H1 (cell line): ENCODE results near the gene CD248. TPM values are rescaled to one million over a fixed set of nuclear protein-coding genes. Genes with fewer than 3 reads are reported as not detected.

Experiments
- CTCF ChIA-PET: fragments of 300-600 bp; sonication (Branson Sonifier 250); formaldehyde crosslinking; loops from one replicate; lab custom pipeline; 2021; ENCODE audit not compliant: partially characterized antibody; lab: Charles Lee
- POLR2A ChIA-PET: fragments of 300-600 bp; sonication (Branson Sonifier 250); formaldehyde crosslinking; loops from one replicate; lab custom pipeline; 2021; ENCODE audit warnings: inconsistent platforms; ENCODE audit not compliant: partially characterized antibody; lab: Charles Lee
- DNase-seq, 2 experiments: peaks; one replicate each; pipeline versions ENCODE4 v3.0.0 to v3.0.0-alpha.2; 2010 to 2022; ENCODE audit warnings: low spot score in 2 of 2, low read depth in 1 of 2, mixed read lengths in 1 of 2
- FAIRE-seq: peaks from 2 replicates; lab custom pipeline; 2011; peaks lifted over from hg19 to GRCh38; lab: Jason Lieb, UNC
- H2AFZ ChIP-seq: 2 replicates; pipeline ENCODE4 v1.8.1; 2012; ENCODE audit warnings: low read length, inconsistent platforms
- H2AK5ac ChIP-seq: 2 replicates; pipeline ENCODE4 v1.6.1; 2013; ENCODE audit warnings: low read depth, low read length
- H2BK120ac ChIP-seq: replicated peaks from 2 replicates; pipeline ENCODE3; 2013; ENCODE audit warnings: low read depth, low read length, inconsistent platforms
- H2BK12ac ChIP-seq: 2 replicates; pipeline ENCODE4 v1.6.1; 2013; ENCODE audit warnings: low read depth, low read length
- H2BK15ac ChIP-seq: 2 replicates; pipeline ENCODE4 v1.6.1; 2013; ENCODE audit warnings: low read length
- H2BK20ac ChIP-seq: 2 replicates; pipeline ENCODE4 v1.6.1; 2013; ENCODE audit warnings: low read length
- H2BK5ac ChIP-seq: 2 replicates; pipeline ENCODE4 v1.6.1; 2013; ENCODE audit warnings: low read depth, low read length
- H3K14ac ChIP-seq: 2 replicates; pipeline ENCODE4 v1.6.1; 2013; ENCODE audit warnings: inconsistent platforms; ENCODE audit not compliant: insufficient read length
- H3K18ac ChIP-seq: 2 replicates; pipeline ENCODE4 v1.6.1; 2013; ENCODE audit warnings: low read length; ENCODE audit errors: extremely low read depth
- H3K23ac ChIP-seq: 2 replicates; pipeline ENCODE4 v1.6.1; 2013; ENCODE audit warnings: inconsistent platforms; ENCODE audit not compliant: insufficient read length
- H3K23me2 ChIP-seq: 2 replicates; pipeline ENCODE4 v1.6.1; 2013; ENCODE audit warnings: low read depth, low read length
- H3K27ac ChIP-seq: 2 replicates; pipeline ENCODE4 v1.6.1; 2011; ENCODE audit warnings: low read depth, low read length, inconsistent platforms
- H3K27me3 ChIP-seq, 4 experiments: replicated peaks in 1 of 4; 1 replicate in 1 of 4; 2 replicates in 3 of 4; pipeline versions ENCODE4 v1.6.1 to v1.8.1; 2011 to 2013; ENCODE audit warnings: low read length in 3 of 4, mild to moderate bottlenecking in 3 of 4, inconsistent platforms in 2 of 4, mixed read lengths in 2 of 4, moderate library complexity in 1 of 4; ENCODE audit not compliant: control insufficient read depth in 3 of 4, insufficient read depth in 3 of 4; ENCODE audit errors: extremely low read depth in 1 of 4
- H3K36me3 ChIP-seq, 4 experiments: 2 replicates each; pipeline versions ENCODE4 v1.6.1 to v1.8.1; 2011 to 2013; ENCODE audit warnings: mild to moderate bottlenecking in 4 of 4, low read length in 3 of 4, moderate library complexity in 2 of 4, control low read depth in 1 of 4, inconsistent platforms in 1 of 4; ENCODE audit not compliant: insufficient read depth in 4 of 4, control insufficient read depth in 2 of 4
- H3K4ac ChIP-seq: replicated peaks from 2 replicates; pipeline ENCODE3; 2013; ENCODE audit warnings: low read length, low read depth, mixed read lengths, inconsistent platforms; ENCODE audit not compliant: insufficient read length
- H3K4me1 ChIP-seq, 4 experiments: replicated peaks in 1 of 4; 1 replicate in 1 of 4; 2 replicates in 3 of 4; pipeline versions ENCODE4 v1.6.1 to v1.8.1; 2011 to 2013; ENCODE audit warnings: low read length in 3 of 4, inconsistent platforms in 2 of 4, mixed read lengths in 1 of 4; ENCODE audit not compliant: insufficient read depth in 4 of 4, control insufficient read depth in 3 of 4
- H3K4me2 ChIP-seq, 2 experiments: 2 replicates each; pipeline versions ENCODE4 v1.6.1 to v1.8.1; 2011 to 2013; ENCODE audit warnings: low read depth in 2 of 2, low read length in 2 of 2, control low read depth in 1 of 2, inconsistent platforms in 1 of 2, mild to moderate bottlenecking in 1 of 2; ENCODE audit not compliant: insufficient read depth in 1 of 2
- H3K4me3 ChIP-seq, 4 experiments: fragments of 200-600, 300-600 bp in 1 of 4; sonication (generic), shearing (Covaris generic), sonication (Bioruptor Twin) in 1 of 4; 2 replicates each; pipeline versions ENCODE4 v1.5.1 to v1.8.1; 2011 to 2016; ENCODE audit warnings: low read length in 4 of 4, low read depth in 3 of 4, control low read depth in 2 of 4, inconsistent platforms in 2 of 4, mild to moderate bottlenecking in 2 of 4, mixed read lengths in 1 of 4, moderate library complexity in 1 of 4; ENCODE audit not compliant: insufficient read depth in 2 of 4; ENCODE audit errors: extremely low read depth in 1 of 4
- H3K56ac ChIP-seq: replicated peaks from 2 replicates; pipeline ENCODE3; 2013; ENCODE audit warnings: low read depth, mild to moderate bottlenecking, mixed read lengths, low read length, inconsistent platforms; ENCODE audit not compliant: insufficient read length
- H3K79me1 ChIP-seq: 2 replicates; pipeline ENCODE4 v1.6.1; 2013; ENCODE audit warnings: low read depth, low read length, control low read depth
- H3K79me2 ChIP-seq, 2 experiments: 2 replicates each; pipeline versions ENCODE4 v1.6.1 to v1.8.1; 2012 to 2013; ENCODE audit warnings: low read length in 2 of 2, mild to moderate bottlenecking in 2 of 2, inconsistent platforms in 1 of 2; ENCODE audit not compliant: insufficient read depth in 2 of 2, control insufficient read depth in 1 of 2
- H3K9ac ChIP-seq, 4 experiments: replicated peaks in 1 of 4; 1 replicate in 1 of 4; 2 replicates in 3 of 4; pipeline versions ENCODE4 v1.6.1 to v1.8.1; 2011 to 2013; ENCODE audit warnings: low read depth in 3 of 4, low read length in 3 of 4, control low read depth in 2 of 4, mild to moderate bottlenecking in 2 of 4, moderate library complexity in 2 of 4, inconsistent platforms in 1 of 4; ENCODE audit errors: extremely low read depth in 1 of 4
- H3K9me3 ChIP-seq, 2 experiments: 2 replicates each; pipeline versions ENCODE4 v1.6.1 to v1.8.1; 2012 to 2013; ENCODE audit warnings: mild to moderate bottlenecking in 2 of 2, moderate library complexity in 2 of 2, control low read depth in 1 of 2, inconsistent platforms in 1 of 2, low read depth in 1 of 2, low read length in 1 of 2, mixed read lengths in 1 of 2; ENCODE audit not compliant: insufficient read depth in 2 of 2
- H4K20me1 ChIP-seq, 2 experiments: replicated peaks in 1 of 2; 2 replicates each; pipeline versions ENCODE3 to v1.8.1; 2011 to 2013; ENCODE audit warnings: inconsistent platforms in 2 of 2, low read length in 2 of 2, mild to moderate bottlenecking in 1 of 2; ENCODE audit not compliant: insufficient read depth in 2 of 2, control insufficient read depth in 1 of 2
- H4K5ac ChIP-seq: 2 replicates; pipeline ENCODE4 v1.6.1; 2013; ENCODE audit warnings: low read length, low read depth, mixed read lengths, inconsistent platforms; ENCODE audit not compliant: insufficient read length
- H4K8ac ChIP-seq: 2 replicates; pipeline ENCODE4 v1.8.0; 2013; ENCODE audit warnings: mild to moderate bottlenecking, moderate library complexity, low read length, inconsistent platforms; ENCODE audit not compliant: insufficient read depth; ENCODE audit errors: extremely low read depth
- H4K91ac ChIP-seq: replicated peaks from 2 replicates; pipeline ENCODE3; 2013; ENCODE audit warnings: low read length, mixed read lengths, inconsistent platforms; ENCODE audit not compliant: insufficient read length
- CREB1 ChIP-seq: IDR thresholded peaks from 2 replicates; pipeline ENCODE4 v1.6.1; 2012; ENCODE audit warnings: inconsistent platforms
- E2F6 ChIP-seq: IDR thresholded peaks from 2 replicates; pipeline ENCODE4 v1.6.1; 2012; ENCODE audit warnings: inconsistent platforms
- EZH2 ChIP-seq: fragments of 200-600 bp; sonication (generic); IDR thresholded peaks from 2 replicates; pipeline ENCODE4 v1.7.1; 2012; ENCODE audit warnings: low read depth, mild to moderate bottlenecking, moderate library complexity, low read length, inconsistent platforms; ENCODE audit not compliant: severe bottlenecking
- KDM1A ChIP-seq: fragments of 200-600, 300-600 bp; sonication (generic); IDR thresholded peaks from 2 replicates; pipeline ENCODE4 v1.7.1; 2016; ENCODE audit warnings: mild to moderate bottlenecking, low read length, borderline replicate concordance
- MAX ChIP-seq: IDR thresholded peaks from 2 replicates; pipeline ENCODE4 v1.6.1; 2012; ENCODE audit warnings: inconsistent platforms
- RAD21 ChIP-seq, 2 experiments: IDR thresholded peaks in 1 of 2; conservative IDR thresholded peaks in 1 of 2; 2 replicates each; pipeline ENCODE4 v1.6.1; 2011; ENCODE audit warnings: low read depth in 2 of 2, low read length in 2 of 2, improper control_type of control experiment in 1 of 2, inconsistent platforms in 1 of 2, mild to moderate bottlenecking in 1 of 2, moderate library complexity in 1 of 2
- RBBP5 ChIP-seq: IDR thresholded peaks from 2 replicates; pipeline ENCODE4 v1.7.1; 2012; ENCODE audit warnings: low read depth, mild to moderate bottlenecking, inconsistent platforms, low read length, moderate library complexity, borderline replicate concordance
- SP1 ChIP-seq: IDR thresholded peaks from 2 replicates; pipeline ENCODE4 v1.6.1; 2011; ENCODE audit warnings: low read depth, low read length
- SUZ12 ChIP-seq: fragments of 200-600 bp; sonication (generic); IDR thresholded peaks from 2 replicates; pipeline ENCODE4 v1.6.1; 2012; ENCODE audit warnings: mild to moderate bottlenecking, inconsistent platforms, low read length, moderate library complexity, mixed read lengths
- YY1 ChIP-seq: IDR thresholded peaks from 2 replicates; pipeline ENCODE4 v1.6.1; 2011; ENCODE audit warnings: low read depth, mild to moderate bottlenecking, low read length
- WGBS, 2 experiments: shearing (Covaris generic) in 1 of 2; methylation state at CpG; one replicate each; pipeline versions ENCODE4 v1.1.6 to v1.1.7; 2013 to 2015; ENCODE audit warnings: low lambda C conversion rate in 2 of 2, mixed read lengths in 2 of 2, inconsistent platforms in 1 of 2, low coverage in 1 of 2, missing lambda C conversion rate in 1 of 2; ENCODE audit not compliant: insufficient replicate concordance in 2 of 2, insufficient coverage in 1 of 2, insufficient read length in 1 of 2; ENCODE audit errors: extremely low coverage in 1 of 2, missing lambda C conversion rate in 1 of 2; 5-methylcytosine and 5-hydroxymethylcytosine counted together
- polyA plus RNA-seq, 7 experiments: library from polyadenylated mRNA; depleted of rRNA in 3 of 7; stranded (reverse) in 5 of 7; unstranded in 2 of 7; fragments of >200 nt in 5 of 7; fragments of 200-250 nt in 2 of 7; gene quantifications; 1 replicate in 5 of 7; 2 replicates in 1 of 7; 4 replicates in 1 of 7; pipeline versions ENCODE4 v1.2.1 to v1.2.3, GENCODE V29; 2011 to 2013; ENCODE audit warnings: missing spikeins in 2 of 7, mixed read lengths in 2 of 7
- total RNA-seq: library from RNA; stranded (reverse); fragmentation: NEBNext Ultra II Directional; extraction: Animal tissue kit (Norgen Biotek cat#: 25700); gene quantifications from 2 replicates; pipeline ENCODE4 v1.2.1, GENCODE V29; 2021

Gene CD248
- total and polyA plus RNA-seq, 2 of the 8 experiments (the other 6 are each of a cell fraction or from before 2014, with no cell fraction given) = 2.7 to 3.9 TPM

- H2BK12ac ChIP-seq = no peak overlapping the region
- H2AFZ ChIP-seq = no peak overlapping the region
- H2BK15ac ChIP-seq = no peak overlapping the region
- no peak overlapping the region for H3K4ac ChIP-seq
- DNase-seq = peak; percentile 77 to 99
- no peaks in the 10 kb centered on the region; a peak in 1 of 4 replicates for H3K79me2 ChIP-seq
- no peak overlapping the region for H4K5ac ChIP-seq
- H3K4me1 ChIP-seq = peaks cover 0 to 3% (median 0%) of the 10 kb centered on the region in 4 experiments; a peak in 2 of 7 replicates
- 65% methylated on average over 14 of the region's 15 CpGs; no CpG with 5 or more reads in 1 of the 2 experiments for WGBS, 2 experiments
- H2BK5ac ChIP-seq = no peak overlapping the region
- no peaks in the 10 kb centered on the region for H3K23me2 ChIP-seq
- H2BK20ac ChIP-seq = no peak overlapping the region
- FAIRE-seq = no peak
- H3K36me3 ChIP-seq = peaks cover 24 to 57% (median 55%) of the 10 kb centered on the region in 4 experiments
- H2BK120ac ChIP-seq = no peak overlapping the region
- H3K4me2 ChIP-seq = no peak overlapping the region
- no peak overlapping the region for H4K8ac ChIP-seq
- 0 out of 2 replicates have a peak, but pooled peaks cover 2% of the 10 kb centered on the region for H3K79me1 ChIP-seq
- peaks cover 9 to 32% of the 10 kb centered on the region in 2 experiments for H4K20me1 ChIP-seq
- no peak overlapping the region for H3K9ac ChIP-seq
- H3K27me3 ChIP-seq = no peaks in the 10 kb centered on the region
- no peak overlapping the region for H3K18ac ChIP-seq
- no peak overlapping the region for H3K27ac ChIP-seq
- H2AK5ac ChIP-seq = no peak overlapping the region
- H3K4me3 ChIP-seq = no peak overlapping the region
- H3K14ac ChIP-seq = no peak overlapping the region
- POLR2A ChIA-PET = interaction anchor here (0.7 to 28.7 kb wide), 11 partner anchors 4 to 663 kb away, joined by 3 to 487 read pairs (median 4); partner anchors contain the start of genes B4GAT1, BRMS1 and SLC29A2
- H3K56ac ChIP-seq = no peak overlapping the region
- no peak overlapping the region for H4K91ac ChIP-seq
- CTCF ChIA-PET = interaction anchor here (0.6 to 4.4 kb wide), 33 partner anchors 9 to 1541 kb away, joined by 3 to 39 read pairs (median 4); partner anchors contain the start of genes B4GAT1, BRMS1, MRPL11 and NPAS4
- H3K23ac ChIP-seq = no peak overlapping the region
- no peaks in the 10 kb centered on the region for H3K9me3 ChIP-seq
- TF ChIP-seq CREB1 = peak; percentile 44; the same call in 1 of the 2 replicates
- peak; percentile 70; the same call in 1 of the 2 replicates for TF ChIP-seq YY1
- TF ChIP-seq SUZ12 = no peak
- TF ChIP-seq RBBP5 = no peak
- 0 out of 2 replicates have a peak, but pooled peaks have one; percentile 15 for TF ChIP-seq SP1
- peak; percentile 56; the same call in 1 of the 2 replicates for TF ChIP-seq E2F6
- TF ChIP-seq EZH2 = no peak
- TF ChIP-seq KDM1A = peak; percentile 39; the same call in 1 of the 2 replicates
- peak; percentile 70 for TF ChIP-seq MAX
- peak; percentile 32 to 52; a peak in 3 of 4 replicates for TF ChIP-seq RAD21 (IDR thresholded peaks at IDR 0.05 in 1 of 2, conservative IDR thresholded peaks at IDR 0.05 in 1 of 2; ENCODE audit: low read depth in 2 of 2, low read length in 2 of 2)
Observed at GRCh38 chr11:66363805-66364535, 47.1 kb upstream of the CD248 start.
